Measurements from ENCODE around the gene CHCHD1.

The CHCHD1 gene

DNA sequence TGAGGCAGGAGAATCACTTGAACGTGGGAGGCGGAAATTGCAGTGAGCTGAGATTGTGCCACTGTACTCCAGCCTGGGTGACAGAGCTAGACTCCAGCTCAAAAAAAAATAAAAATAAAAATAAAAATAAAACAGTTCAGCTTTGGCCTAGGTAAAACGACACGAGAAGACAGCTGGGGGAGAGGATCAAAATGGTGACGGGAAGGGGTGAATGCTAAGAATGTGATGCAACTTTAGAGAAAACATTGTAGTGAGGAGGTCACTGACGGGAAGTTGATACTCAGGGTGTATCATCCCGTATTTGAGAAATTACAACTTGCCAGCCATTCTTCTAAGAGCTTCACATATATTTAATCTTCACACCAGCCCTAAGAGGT is 28.5 kb downstream of the CHCHD1 start:
- DNase-seq (ENCODE audit: extremely low read depth, low read depth) = no peak
- peak overlapping the region; percentile 66 for H3K4me3 ChIP-seq (replicated peaks; ENCODE audit: low read depth, low read length)
- no peak for TF ChIP-seq CTCF (IDR thresholded peaks at IDR 0.05; ENCODE audit: low read depth, low read length, missing control alignments)

DNA sequence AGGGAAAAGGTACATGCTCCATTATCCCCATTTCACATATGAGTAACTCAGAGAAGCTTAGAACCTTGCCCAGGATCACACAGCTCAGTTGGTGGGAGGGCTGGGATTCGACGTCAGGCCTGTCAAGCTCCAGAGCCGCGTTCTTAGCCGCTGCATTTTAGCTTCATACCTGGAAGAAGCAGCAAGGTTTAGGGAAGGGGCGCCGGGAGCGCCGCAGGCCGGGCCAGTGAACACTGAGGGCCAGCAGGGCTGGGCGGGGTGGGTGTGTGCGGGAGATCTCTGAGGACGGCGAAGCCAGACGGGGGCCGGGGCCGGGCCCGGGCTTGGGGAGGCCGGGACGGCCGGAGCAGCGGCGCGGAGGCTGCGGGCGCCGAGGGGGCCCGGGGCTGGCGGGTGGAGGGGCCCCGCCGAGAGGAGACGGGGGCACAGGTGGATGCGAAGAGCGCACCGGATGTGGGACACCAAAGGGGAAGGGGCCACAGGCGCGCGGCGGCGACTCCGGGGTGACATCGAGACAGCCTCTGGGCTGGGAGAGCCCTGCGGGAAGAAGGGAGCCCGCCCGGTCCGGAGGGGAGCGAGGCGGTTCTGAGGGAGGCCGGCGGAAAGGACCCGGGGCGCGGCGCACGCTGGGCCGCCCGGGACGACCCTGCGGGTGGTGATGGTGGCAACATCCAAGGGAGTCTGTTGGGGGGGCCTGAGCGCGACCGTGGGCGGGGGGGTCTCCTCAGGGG is 29.1 kb downstream of the CHCHD1 start:
- TF ChIP-seq CTCF (IDR thresholded peaks at IDR 0.05; ENCODE audit: low read depth, low read length, missing control alignments) = no peak
- DNase-seq (ENCODE audit: extremely low read depth, low read depth) = no peak

GRCh38 chr10:73812657-73813056 is 30.8 kb downstream of the CHCHD1 start:
- H3K4me3 ChIP-seq (replicated peaks; ENCODE audit: low read depth, low read length) = no peak overlapping the region
- TF ChIP-seq CTCF (IDR thresholded peaks at IDR 0.05; ENCODE audit: low read depth, low read length, missing control alignments) = no peak
- DNase-seq (ENCODE audit: extremely low read depth, low read depth) = no peak

More for the DNA sequence above, 29.1 kb downstream of the CHCHD1 start:
- peak overlapping the region; percentile 66 for H3K4me3 ChIP-seq (replicated peaks; ENCODE audit: low read depth, low read length)

- no peak for DNase-seq (ENCODE audit: extremely low read depth, low read depth)
- no peak for TF ChIP-seq CTCF (IDR thresholded peaks at IDR 0.05; ENCODE audit: low read depth, low read length, missing control alignments)
These were observed 31.5 kb downstream of the CHCHD1 start for GRCh38 chr10:73813333-73813732.

GRCh38 chr10:73814276-73814895 is 32.5 kb downstream of the CHCHD1 start:
- no peak for TF ChIP-seq CTCF (IDR thresholded peaks at IDR 0.05; ENCODE audit: low read depth, low read length, missing control alignments)
- no peak for DNase-seq (ENCODE audit: extremely low read depth, low read depth)
- H3K4me3 ChIP-seq (replicated peaks; ENCODE audit: low read depth, low read length) = no peak overlapping the region

More at GRCh38 chr10:73813333-73813732, 31.5 kb downstream of the CHCHD1 start:
- no peak overlapping the region for H3K4me3 ChIP-seq (replicated peaks; ENCODE audit: low read depth, low read length)

- no peak overlapping the region for H3K4me3 ChIP-seq (replicated peaks; ENCODE audit: low read depth, low read length)
- no peak for DNase-seq (ENCODE audit: extremely low read depth, low read depth)
These were observed 33.3 kb downstream of the CHCHD1 start for GRCh38 chr10:73814896-73815718.

More at GRCh38 chr10:73814896-73815718, 33.3 kb downstream of the CHCHD1 start:
- TF ChIP-seq CTCF (IDR thresholded peaks at IDR 0.05; ENCODE audit: low read depth, low read length, missing control alignments) = peak; percentile 23
